HG03095 (cell line): ENCODE measurements around the gene CLN6.
"Not testable (repeated sequence)": the region's sequence is repeated elsewhere in the genome, so short reads cannot be mapped to it uniquely, and the experiment has no call there.

Experiments
- ATAC-seq: cut with Tn5 transposase; IDR thresholded peaks from one replicate; pipeline ENCODE4 v1.9.1; 2021; ENCODE audit warnings: moderate library complexity; ENCODE audit not compliant: unreplicated experiment

Gene CLN6

DNA sequence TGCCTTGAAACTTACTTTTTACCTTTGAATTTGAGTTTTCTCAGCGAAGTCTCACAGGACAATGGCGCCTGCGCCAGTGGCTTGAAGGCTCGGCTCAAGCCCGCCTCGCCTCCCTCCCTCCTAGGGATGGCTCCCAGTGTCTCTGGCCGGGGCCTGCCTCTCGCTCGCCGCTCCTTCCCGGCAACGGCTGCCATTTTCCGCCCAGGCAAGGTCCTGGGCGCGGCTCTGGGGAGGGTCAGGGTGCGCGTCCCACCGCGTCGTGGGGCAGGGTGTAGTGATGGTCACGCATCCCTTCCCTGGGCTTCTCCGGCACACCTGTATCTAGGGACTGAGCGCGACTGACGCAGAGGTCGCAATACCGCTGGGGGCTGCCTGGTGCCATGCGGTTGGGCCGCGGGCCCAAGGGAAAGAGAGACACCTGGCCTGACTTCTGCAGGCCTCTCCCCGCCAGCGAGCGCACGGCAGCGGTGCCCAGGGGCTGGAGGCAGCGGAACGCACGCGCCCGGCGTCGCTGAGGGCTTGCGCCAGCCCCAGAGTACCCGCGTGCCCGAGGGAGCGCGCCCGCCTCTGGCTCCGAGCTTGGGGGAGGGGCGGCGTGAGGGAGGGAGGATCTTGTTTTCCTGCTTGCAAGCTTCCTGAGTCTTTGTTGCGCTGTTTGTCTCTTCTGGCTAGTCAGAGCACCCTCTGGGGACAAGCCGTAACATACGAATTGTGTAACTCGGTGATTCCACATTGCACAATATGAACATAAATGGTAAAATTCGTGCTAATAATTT lies 27.3 kb upstream of the CLN6 start:
- ATAC-seq = no peak

DNA sequence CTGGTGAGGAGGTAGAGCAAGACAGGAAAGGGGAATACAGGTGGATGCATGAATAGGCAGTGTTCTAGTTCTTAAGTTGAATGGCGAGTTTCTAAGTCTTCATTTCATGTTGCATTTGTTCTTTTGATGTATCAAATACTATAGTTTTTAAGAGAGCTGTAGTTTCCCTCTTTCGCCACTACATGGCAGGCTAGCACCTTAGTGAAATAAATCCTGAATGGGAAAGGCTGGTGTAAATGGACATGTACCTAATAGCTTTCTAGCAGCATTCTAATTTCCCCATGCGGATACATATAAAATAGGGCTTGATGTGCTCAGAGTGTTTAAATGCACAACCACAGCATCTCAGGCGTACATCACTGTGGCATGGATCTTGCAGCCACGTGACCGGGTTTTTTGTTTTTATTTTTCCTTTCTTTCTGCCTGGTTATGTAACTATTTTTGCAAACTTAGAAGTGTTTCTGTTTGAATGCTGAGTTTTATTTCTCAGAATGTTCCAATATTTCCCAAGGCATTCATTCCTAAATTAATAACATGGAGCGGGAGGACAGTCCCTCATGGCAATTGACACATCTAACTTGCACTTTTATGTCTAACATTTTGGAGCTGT lies 23.5 kb upstream of the CLN6 start:
- no peak for ATAC-seq

DNA sequence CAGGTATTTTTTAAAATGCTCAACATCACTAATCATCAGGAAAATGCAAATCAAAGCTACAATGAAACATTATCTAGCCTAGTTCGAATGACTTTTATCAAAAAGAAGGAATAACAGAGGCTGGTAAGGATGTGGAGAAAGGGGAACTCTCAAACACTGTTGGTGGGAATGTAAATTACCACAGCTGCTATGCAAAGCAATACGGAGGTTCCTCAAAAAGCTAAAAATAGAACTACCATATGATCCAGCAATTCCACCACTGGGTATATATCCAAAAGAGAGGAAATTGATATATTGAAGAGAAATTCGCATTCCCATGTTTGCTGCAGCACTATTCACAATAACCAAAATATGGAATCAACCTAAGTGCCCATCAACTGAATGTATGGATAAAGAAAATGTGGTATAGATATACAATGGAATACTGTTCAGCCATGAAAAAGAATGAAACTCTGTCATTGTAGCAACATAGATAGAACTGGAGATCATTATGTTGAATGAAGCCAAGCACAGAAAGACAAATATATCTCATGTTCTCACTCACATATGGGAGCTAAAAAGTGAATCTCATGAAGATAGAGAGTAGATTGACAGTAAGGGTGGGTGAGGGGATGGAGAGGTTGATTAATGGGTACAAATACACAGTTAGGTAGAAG lies 19.7 kb upstream of the CLN6 start:
- no peak for ATAC-seq

- ATAC-seq = no peak
Measured at GRCh38 chr15:68244235-68244634, 14.7 kb upstream of the CLN6 start.

- ATAC-seq = no peak
Measured at GRCh38 chr15:68241088-68241935, 11.8 kb upstream of the CLN6 start.

DNA sequence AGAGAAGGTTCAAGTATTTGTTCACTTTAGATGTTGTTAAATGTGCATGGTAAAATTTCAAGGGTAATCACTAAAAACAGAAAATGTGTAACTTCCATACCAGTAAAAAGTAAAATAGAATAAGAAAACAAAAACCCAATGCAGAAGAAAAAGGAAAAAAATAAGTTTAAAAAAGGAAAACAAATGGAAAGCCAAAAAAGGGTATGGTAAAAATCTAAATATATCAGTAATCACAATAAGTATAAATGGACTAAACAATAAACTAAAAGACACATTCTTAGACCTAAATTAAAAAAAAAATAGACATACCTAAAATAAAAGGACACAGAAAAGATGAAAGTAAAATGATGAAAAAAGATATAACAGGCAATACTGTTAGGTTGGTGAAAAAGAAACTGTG lies 9.5 kb upstream of the CLN6 start:
- no peak for ATAC-seq

DNA sequence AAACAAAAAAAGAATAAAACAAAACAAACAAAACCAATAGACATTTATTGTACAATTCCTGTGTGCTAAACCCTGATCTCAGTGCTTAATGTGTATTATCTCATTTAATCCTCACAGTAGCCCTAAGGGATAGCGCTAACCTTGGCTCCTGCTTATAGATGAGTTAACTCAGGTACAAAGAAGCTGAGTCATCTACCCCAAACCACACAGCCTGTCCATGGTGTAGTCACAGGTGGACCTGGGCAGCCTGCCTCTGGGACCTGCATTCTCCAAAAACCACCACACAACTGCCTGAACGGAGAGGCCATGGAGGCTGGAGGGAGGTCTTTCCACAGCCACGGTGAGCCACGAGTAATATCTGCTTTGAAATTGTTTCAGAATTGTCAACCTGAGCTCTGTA lies 5.5 kb upstream of the CLN6 start:
- ATAC-seq = no peak

DNA sequence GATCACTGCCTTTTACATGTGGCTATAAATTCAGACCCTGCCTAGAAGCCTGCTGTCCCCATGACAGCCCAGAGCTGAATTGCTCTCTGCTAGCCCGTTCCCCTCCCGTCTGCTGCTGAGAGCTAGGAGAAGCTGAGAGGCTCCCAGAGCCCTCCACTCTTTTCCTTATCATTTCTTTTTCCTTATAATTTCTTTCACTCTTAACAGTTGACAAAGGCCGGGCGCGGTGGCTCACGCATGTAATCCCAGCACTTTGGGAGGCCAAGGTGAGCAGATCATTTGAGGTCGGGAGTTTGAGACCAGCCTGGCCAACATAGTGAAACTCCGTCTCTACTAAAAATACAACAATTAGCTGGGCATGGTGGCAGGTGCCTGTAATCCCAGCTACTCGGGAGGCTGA lies 5.0 kb upstream of the CLN6 start:
- ATAC-seq = not testable (repeated sequence)

DNA sequence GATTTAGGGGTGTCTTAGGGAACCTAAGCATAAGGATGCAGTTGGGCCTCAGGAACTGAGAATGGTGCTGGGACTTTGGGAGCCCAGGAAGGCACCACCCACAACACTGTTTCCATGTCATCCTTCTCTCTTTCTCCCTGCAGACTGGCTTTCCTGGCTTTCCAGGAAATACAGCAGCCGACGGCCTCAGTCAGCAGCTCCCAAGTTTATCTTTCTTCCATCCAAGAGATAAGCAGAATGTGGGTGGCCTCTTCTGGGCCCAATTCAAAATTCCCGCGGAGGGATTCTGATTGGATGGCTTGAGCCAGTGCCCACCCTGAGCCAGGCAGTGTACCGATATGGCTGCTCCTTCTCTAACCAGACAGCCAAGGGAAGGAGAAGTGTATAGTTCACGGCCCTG lies 4.5 kb upstream of the CLN6 start:
- ATAC-seq = no peak

DNA sequence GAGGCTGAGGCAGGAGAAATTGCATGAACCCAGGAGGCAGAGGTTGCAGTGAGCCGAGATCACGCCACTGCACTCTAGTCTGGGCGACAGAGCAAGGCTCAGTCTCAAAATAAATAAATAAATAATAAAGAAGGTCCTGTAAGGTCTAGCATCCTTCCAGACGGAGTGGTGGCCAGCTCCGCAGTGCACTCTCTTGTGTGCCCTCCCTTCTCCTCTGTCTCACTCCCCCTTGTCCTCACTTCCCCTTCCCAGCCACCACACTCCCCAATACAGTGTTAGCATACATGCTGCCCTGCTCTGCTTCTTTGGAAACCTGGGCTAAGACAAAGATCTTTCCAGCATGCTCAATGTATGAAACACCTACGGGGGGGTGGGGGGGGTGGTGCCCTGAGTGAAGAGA lies 3.4 kb upstream of the CLN6 start:
- ATAC-seq = no peak

- ATAC-seq = no peak
Measured at GRCh38 chr15:68232449-68232848, 2.9 kb upstream of the CLN6 start.

DNA sequence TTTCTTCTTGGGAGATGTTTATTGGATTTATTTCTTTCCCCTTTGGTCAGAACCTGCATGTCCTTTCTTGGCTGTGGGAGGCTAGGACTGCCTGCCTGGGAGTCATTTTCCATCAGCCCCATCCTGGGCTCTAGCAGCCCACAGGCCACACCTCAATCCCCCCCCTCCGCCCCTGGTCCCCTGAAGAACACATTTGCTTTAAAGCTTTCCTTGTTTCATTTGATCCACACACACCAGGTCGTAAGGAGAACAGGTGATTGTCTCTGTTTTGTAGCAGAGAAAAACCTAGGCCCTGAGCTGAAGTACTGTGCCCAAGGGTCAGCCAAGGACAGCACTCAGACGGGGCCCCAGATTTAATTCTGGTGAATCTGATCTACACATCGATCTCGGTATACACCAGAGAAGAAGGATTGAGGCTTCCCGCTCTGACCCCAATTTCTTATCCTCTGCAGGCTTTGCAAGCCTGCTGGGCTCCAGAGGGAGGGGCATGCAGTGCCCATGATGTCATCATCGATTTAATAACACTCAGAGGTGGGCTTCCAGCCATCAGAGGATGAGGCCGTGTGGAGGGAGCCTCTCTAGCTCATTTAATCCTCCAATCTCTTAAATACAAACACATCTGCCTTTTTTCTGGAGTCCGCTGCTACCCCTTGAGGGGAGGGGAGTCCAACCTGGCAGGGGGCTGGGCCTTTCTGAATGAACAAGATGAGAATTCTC lies 1.7 kb upstream of the CLN6 start:
- ATAC-seq = no peak

GRCh38 chr15:68230157-68231100 lies 901 bp upstream of the CLN6 start:
- ATAC-seq = no peak

DNA sequence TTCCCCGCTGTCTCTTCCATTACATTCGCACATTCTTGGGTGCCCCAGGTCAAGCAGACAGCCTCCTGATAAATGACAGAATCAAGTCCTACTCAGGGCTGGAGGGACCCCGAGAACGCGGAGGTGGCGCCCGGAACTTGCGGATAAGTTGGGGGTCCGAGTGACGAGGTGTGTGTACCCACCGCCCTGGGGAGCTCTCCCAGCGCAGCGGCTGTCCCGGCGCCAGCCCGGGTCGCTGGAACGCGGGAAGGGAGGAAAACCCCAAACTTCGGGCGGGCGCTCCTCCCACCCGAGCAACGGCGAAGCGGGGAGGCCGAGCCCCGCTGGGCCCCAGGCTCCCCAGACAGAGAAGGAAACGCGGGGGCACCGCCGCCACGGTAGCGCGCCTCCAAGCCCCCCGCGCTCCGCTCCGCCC lies 550 bp downstream of the CLN6 start:
- no peak for ATAC-seq

DNA sequence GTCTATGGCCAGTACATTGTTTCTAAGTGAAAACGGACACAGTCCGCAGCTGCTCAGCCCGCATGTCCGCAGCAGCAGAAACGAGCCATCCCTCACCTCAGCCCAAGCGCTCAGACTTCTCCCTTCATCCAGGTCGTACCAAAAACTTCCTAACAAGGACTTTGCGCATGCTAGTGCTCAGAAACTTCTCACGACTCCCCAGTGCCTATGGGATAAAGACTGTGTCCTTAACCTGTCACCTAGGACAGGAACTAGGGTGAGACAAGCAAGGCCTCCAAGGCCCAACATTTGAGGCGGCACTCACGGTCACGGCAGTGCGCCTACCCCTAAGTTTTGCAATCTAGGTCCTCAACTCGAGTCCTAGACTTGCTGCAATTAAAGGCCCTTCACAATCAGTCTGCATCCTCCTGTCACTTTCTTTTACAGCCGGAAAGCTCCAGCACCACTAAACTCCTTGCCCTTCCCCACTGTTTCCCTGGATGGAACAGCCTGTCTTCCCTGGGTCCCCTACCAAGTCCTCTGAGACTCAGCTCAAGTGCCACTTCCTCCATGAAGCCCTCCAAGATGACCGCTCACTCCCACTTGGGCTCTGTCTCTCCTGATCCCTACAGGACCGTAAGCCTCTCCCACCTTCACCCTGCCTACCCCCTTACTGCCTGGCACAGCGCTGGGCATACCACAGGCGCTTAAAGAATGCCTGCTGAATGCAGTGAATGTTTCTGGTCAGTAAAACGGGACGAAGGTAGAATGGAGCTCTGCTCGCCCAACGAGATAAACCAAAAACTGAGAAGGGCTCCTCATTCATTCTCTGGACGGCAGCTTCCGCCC lies 1.2 kb downstream of the CLN6 start:
- ATAC-seq = no peak

- ATAC-seq = no peak
Measured at GRCh38 chr15:68227643-68228142, 1.8 kb downstream of the CLN6 start.

- ATAC-seq = not testable (repeated sequence)
Measured at GRCh38 chr15:68225442-68225841, 4.1 kb downstream of the CLN6 start.

GRCh38 chr15:68224546-68225250 lies 4.8 kb downstream of the CLN6 start:
- no peak for ATAC-seq
